Right cardiac atrium (tissue), 5 donors: ENCODE data around the gene ELOA. TPM values are rescaled to one million over a fixed set of nuclear protein-coding genes. Genes with fewer than 3 reads are reported as not detected.
A peak's percentile ranks its signal among the peaks of the same experiment; 100 is the strongest.
"Not testable (repeated sequence)": the region's sequence is repeated elsewhere in the genome, so short reads cannot be mapped to it uniquely, and the experiment has no call there.

Experiments
- ATAC-seq, 2 donors: fragments of 200-7000 bp; cut with Tn5 transposase; one replicate each; pipeline versions ENCODE4 v1.8.0 to v1.9.1; 2020; ENCODE audit warnings: moderate library complexity in 2 of 2, mild to moderate bottlenecking in 1 of 2
- DNase-seq, 3 donors: peaks; one replicate each; pipeline ENCODE4 v3.0.0-alpha.2; 2020
- H3K27ac ChIP-seq: one replicate; pipeline ENCODE4 v1.5.1; 2013; ENCODE audit warnings: mild to moderate bottlenecking, low read length, control low read depth, moderate library complexity
- H3K27me3 ChIP-seq: one replicate; pipeline ENCODE4 v1.6.1; 2013; ENCODE audit not compliant: control insufficient read depth, insufficient read depth
- H3K4me1 ChIP-seq: one replicate; pipeline ENCODE4 v1.6.1; 2013; ENCODE audit warnings: low read length; ENCODE audit not compliant: control insufficient read depth, insufficient read depth
- H3K4me3 ChIP-seq: one replicate; pipeline ENCODE4 v1.5.1; 2013; ENCODE audit warnings: low read length, control low read depth
- H3K9me3 ChIP-seq: one replicate; pipeline ENCODE4 v1.6.1; 2013; ENCODE audit warnings: low read length; ENCODE audit not compliant: control insufficient read depth
- WGBS: extraction: QIAGEN DNeasy Blood & Tissue Kit; methylation state at CpG from one replicate; pipeline ENCODE4 v1.1.7; 2013; 5-methylcytosine and 5-hydroxymethylcytosine counted together
- intact Hi-C, 4 donors: fragments of 100-400 bp; cut with DNase I; formaldehyde crosslinking; loops; one replicate each; pipeline versions ENCODE4 v1.11.0 to v1.14.0; 2022 to 2023
- polyA plus RNA-seq: library from polyadenylated mRNA; stranded (reverse); fragments of 200-250 nt; gene quantifications from one replicate; pipeline ENCODE4 v1.2.3, GENCODE V29; 2013
- total RNA-seq, 4 donors: library from RNA; stranded (reverse); fragmentation: NEBNext Ultra II Directional; extraction: Animal tissue kit (Norgen Biotek cat#: 25700); gene quantifications; one replicate each; pipeline ENCODE4 v1.2.1, GENCODE V29; 2021
- donor health status: healthy with polysubstance abuse.
- donor health status: DM: no; HTN: yes; CAD: no.
- donor health status: DM: no; HTN: no; CAD: no.
- donor health status: DM: no; HTN: yes; CAD: no; lungs with severe emphysema.
- donor health status: DM: yes; HTN: yes; CAD: no.

The ELOA gene
- total and polyA plus RNA-seq, 5 donors, result 11.6 to 31.1 (median 25.7) TPM

DNA sequence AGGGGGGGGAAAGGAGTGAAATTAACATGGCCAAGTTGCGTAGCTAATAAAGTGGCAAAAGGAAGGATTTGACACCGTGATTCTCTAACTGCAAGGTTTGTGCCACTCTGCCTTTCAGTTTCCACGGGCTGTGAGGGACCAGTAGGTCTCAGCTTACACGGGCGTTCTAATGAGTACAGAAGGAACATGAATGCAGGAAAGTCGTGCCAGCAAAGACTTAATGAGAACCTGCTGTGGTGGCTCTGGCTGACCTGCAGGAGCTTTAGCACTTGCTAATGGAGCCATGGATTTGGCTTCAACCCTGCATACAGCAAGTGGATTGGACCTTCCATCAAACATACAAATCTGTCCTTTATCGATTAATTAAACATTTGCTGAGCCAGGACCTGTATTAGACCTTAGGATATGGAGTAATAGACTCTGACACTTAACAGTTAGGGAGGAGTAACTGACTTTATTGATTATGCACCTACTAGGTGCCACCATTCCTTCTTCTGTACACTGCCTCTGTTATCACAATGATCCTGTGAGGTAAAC, 19.8 kb downstream of the ELOA start:
- intact Hi-C loops, result no loop called here
- Histone ChIP-seq H3K9me3 (no peaks in the 10 kb centered on the region), H3K4me1 (no peaks in the 10 kb centered on the region), H3K27me3 (no peaks in the 10 kb centered on the region), H3K4me3 (no peak overlapping the region), H3K27ac (no peak overlapping the region)
- 80% methylated on average over 7 of the region's 7 CpGs for WGBS
- DNase-seq (no peak), ATAC-seq (no peak)

DNA sequence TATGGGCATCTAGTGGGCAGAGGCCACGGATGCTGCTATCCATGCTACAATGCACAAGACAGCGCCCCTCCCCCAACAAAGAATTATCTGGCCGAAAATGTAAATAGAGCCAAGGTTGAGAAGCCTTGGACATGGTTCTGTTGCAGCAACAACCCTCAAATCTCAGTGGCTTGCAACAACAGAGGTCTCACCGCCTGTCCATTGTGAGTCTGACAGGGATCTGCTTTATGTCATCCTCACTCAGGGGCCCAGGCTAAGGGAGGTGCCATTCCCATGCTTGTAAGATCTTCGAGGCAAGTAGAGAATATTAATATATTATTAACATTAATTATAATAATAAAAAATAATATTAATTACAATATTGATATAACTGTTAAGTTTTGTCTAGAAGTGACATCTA, 25.5 kb downstream of the ELOA start:
- no peak for ATAC-seq
- intact Hi-C loops, result no loop called here
- no peak overlapping the region for H3K27ac ChIP-seq

DNA sequence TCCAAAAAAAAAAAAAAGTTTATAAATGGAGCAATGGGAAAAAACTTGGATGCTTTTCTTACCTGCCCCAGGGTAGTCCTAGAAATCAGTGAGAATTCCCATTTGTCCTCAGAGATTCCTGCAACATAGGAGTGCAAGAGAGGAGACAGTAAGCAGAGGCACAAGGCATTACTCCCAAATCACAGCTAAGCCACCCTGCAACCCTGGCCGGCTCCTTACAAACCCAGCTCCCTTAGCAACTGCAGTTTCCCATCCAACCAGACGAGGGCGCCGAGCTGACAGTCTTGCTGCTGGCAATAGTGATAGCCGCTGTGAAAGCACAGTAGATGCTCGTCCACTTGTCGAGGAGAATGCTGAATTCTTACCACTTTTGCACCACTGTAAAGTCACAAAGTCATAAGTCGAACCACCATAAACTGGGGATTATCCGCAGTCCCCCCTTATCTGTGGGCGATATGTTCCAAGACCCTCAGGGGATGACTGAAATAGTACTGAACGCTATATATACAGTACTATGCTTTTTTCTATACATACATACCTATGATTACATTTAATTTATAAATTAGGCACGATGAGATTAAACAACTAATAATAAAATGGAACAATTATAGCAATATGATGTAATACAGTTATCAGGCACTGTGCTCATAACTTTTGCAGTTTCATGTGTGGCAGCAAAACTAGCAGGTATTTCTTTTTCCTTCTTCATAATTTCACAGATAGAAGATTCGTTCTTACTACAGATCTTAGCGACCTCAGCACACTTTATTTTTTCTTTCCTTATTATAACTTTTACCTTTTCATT, 29.0 kb downstream of the ELOA start:
- H3K27ac ChIP-seq, result no peak overlapping the region
- intact Hi-C loops, result loop anchor here in 2 of 4 donors (10.0 kb wide), 1 partner anchor 143 kb away; the partner anchor contains the start of gene CNR2 (in 2 of the 2)
- WGBS, result 14% methylated on average over 14 of the region's 14 CpGs

More for the DNA sequence above, 25.5 kb downstream of the ELOA start:
- Histone ChIP-seq H3K4me3 (no peak overlapping the region), H3K4me1 (no peaks in the 10 kb centered on the region), H3K9me3 (no peaks in the 10 kb centered on the region), H3K27me3 (no peaks in the 10 kb centered on the region)
- 55% methylated on average over 5 of the region's 5 CpGs for WGBS
- no peak for DNase-seq

DNA sequence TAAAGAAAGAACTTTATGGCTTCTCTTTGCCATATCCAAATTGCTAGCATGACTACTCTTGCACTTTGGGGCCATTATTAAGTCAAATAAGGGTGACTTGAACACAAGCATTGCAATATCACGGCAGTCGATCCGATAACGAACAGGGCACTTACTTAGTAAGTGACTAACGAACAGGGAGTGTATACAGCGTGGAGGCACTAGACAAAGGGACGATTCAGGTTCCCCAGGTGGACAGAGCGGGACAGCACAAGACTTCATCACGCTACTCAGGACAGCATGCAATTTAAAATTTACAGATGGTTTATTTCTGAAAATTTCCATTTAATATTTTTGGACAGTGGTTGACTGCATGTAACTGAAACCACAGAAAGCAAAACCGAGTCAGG, 29.6 kb downstream of the ELOA start:
- H3K4me1 ChIP-seq, result no peaks in the 10 kb centered on the region
- H3K4me3 ChIP-seq, result no peak overlapping the region
- ATAC-seq, result no peak
- intact Hi-C loops, result loop anchor here in 2 of 4 donors (10.0 kb wide), 1 partner anchor 142 kb away; the partner anchor contains the start of gene CNR2 (in 2 of the 2)
- no peak overlapping the region for H3K27ac ChIP-seq
- no peaks in the 10 kb centered on the region for H3K27me3 ChIP-seq
- DNase-seq, result no peak
- WGBS, result 87% methylated on average over 10 of the region's 10 CpGs
- no peaks in the 10 kb centered on the region for H3K9me3 ChIP-seq

More for the DNA sequence above, 29.0 kb downstream of the ELOA start:
- DNase-seq, result peak; percentile 86 to 94 (median 93)
- ATAC-seq, result peak; percentile 79 to 91
- Histone ChIP-seq H3K4me3 (no peak overlapping the region), H3K4me1 (no peaks in the 10 kb centered on the region), H3K9me3 (no peaks in the 10 kb centered on the region), H3K27me3 (no peaks in the 10 kb centered on the region)

DNA sequence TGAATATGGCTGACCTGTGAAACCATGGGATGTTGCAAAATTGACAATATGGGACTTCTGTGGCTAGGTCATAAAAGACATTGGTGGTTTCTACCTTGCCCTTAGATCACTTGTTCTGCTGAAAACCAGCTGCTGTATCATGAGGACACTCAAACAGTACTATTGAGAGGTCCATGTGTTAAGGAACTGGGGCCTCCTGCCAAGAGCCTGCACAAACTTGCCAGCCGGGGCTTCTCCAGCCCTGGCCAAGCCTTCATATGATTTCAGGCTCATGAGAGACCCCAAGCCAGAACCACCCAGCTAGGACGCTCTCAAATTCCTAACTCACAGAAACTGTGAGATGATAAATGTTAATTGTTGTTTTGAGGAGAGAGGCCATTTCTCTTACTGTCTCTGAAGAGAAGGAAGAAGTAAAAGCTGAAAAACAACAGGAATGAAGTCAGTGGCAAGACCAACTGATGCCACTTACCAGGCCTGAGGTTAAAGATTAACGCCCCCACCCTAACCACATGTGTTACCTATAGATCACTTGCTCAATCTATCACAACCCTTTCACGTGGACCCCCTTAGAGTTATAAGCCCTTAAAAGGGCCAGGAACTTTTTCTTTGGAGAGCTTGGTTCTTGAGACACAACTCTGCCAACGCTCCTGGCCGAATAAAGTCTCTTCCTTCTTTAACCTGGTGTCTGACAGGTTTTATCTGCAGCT, 31.1 kb downstream of the ELOA start:
- H3K4me3 ChIP-seq, result no peak overlapping the region
- ATAC-seq, result no peak
- peaks cover 3% of the 10 kb centered on the region for H3K4me1 ChIP-seq
- 75% methylated on average over 6 of the region's 6 CpGs for WGBS
- no peaks in the 10 kb centered on the region for H3K9me3 ChIP-seq
- H3K27me3 ChIP-seq, result no peaks in the 10 kb centered on the region
- intact Hi-C loops, result loop anchor here in 2 of 4 donors (10.0 kb wide), 1 partner anchor 140 kb away; the partner anchor contains the start of gene CNR2 (in 2 of the 2)
- no peak overlapping the region for H3K27ac ChIP-seq
- DNase-seq, result no peak

DNA sequence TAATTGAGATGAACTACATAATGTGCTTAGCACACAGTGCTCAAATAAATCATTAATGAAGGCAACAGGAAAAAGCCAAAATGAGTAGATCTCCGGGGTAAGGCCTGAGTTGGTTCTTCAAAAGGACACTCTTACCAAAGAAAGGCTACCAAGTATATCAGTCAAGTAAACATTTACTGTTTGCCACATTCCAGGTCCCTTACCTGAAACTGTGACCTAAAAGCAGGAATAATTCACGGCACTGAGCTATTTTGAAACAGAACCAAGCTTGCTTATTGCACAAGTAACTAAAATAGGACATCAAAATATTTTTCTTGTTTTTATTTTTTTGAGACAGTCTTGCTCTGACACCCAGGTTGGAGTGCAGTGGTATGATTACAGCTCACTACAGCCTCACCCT, 32.9 kb downstream of the ELOA start:
- H3K4me3 ChIP-seq, result no peak overlapping the region
- peaks cover 3% of the 10 kb centered on the region for H3K4me1 ChIP-seq
- no peak for ATAC-seq
- intact Hi-C loops, result loop anchor here in 2 of 4 donors (10.0 kb wide), 1 partner anchor 139 kb away; the partner anchor contains the start of gene CNR2 (in 2 of the 2)
- 90% methylated on average over 2 of the region's 2 CpGs for WGBS
- no peak for DNase-seq
- H3K27me3 ChIP-seq, result no peaks in the 10 kb centered on the region
- no peak overlapping the region for H3K27ac ChIP-seq
- H3K9me3 ChIP-seq, result no peaks in the 10 kb centered on the region

DNA sequence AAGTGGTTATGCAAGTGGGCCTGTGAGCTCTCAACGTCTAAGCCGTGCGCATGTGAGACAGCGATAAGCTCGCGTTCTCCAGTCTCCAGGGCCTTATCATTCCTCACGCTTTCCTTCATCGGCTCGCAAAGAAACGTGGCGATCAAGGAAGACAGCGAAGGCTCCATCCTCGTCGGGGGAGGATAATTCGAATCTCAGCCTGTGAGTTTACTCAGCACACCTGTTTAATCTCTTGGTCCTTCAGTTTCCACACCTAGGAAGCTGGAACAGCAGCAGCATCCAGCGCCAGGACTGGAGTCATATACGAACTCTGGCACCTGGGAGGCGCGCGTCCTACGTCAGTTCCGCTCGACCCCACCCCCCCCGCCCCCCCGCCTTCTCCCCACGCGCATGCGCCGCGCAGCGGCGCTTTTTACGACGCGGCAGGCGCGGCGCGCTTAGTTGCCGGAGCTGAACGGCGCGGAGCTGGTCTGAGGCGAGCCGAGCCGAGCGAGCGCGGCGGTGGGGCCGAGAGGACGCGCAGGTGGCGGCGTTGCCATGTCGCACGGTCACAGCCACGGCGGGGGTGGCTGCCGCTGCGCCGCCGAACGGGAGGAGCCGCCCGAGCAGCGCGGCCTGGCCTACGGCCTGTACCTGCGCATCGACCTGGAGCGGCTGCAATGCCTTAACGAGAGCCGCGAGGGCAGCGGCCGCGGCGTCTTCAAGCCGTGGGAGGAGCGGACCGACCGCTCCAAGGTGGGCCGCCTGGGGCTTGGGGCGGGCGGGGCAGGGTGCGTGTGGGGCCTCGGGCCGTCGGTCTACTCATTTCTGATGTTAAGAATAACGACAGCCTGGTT, 34.9 kb downstream of the ELOA start, which contains the start of gene PITHD1:
TSS of gene PITHD1 (plus strand) at position 440 of the 836 bp plus-strand sequence. CDS start at position 538, 98 bp downstream.
- intact Hi-C loops, result loop anchor here in 2 of 4 donors (10.0 kb wide), 1 partner anchor 137 kb away; the partner anchor contains the start of gene CNR2 (in 2 of the 2)

DNA sequence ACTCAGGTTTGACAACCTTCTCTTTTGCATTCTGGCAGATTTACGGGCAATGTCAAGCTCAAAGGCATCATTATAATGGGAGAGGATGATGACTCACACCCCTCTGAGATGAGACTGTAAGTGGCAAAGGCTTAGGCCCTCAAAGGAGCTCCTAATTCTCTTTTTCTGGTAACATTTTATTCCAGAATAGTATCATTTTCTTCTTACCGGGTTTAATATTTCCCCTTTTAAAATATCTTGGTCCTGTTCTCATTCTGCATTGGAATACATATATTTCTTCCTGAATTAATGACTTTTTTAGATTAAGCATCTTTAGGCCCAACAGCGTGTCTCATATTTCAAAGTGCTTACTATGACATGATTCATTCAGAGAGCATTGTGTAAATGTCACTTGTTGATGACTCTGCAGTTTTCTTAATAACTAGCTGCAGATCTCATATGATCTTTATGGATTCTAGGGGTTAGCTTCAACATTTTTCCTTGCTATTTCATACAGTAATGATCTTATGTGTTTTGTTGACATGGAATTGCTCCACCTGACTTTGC, 36.6 kb downstream of the ELOA start:
- Histone ChIP-seq H3K27ac (no peak overlapping the region), H3K9me3 (no peaks in the 10 kb centered on the region), H3K4me1 (peaks cover 3% of the 10 kb centered on the region), H3K27me3 (no peaks in the 10 kb centered on the region), H3K4me3 (no peak overlapping the region)
- no peak for DNase-seq
- ATAC-seq, result no peak
- WGBS, result 78% methylated on average over 3 of the region's 3 CpGs
- intact Hi-C loops, result loop anchor here in 2 of 4 donors (10.0 kb wide), 1 partner anchor 135 kb away; the partner anchor contains the start of gene CNR2 (in 2 of the 2)

More for the DNA sequence above, 34.9 kb downstream of the ELOA start, which contains the start of gene PITHD1:
- H3K9me3 ChIP-seq, result no peaks in the 10 kb centered on the region
- peak; percentile 88 to 90 for ATAC-seq
- H3K27me3 ChIP-seq, result no peaks in the 10 kb centered on the region
- peak within 1 kb of the TSS; percentile 60 for H3K4me3 ChIP-seq
- peak within 1 kb of the TSS; percentile 91 for H3K27ac ChIP-seq
- peaks cover 3% of the 10 kb centered on the region for H3K4me1 ChIP-seq
- DNase-seq, result peak; percentile 84 to 92 (median 92)
- under 1% methylated on average over 88 of the region's 91 CpGs for WGBS

DNA sequence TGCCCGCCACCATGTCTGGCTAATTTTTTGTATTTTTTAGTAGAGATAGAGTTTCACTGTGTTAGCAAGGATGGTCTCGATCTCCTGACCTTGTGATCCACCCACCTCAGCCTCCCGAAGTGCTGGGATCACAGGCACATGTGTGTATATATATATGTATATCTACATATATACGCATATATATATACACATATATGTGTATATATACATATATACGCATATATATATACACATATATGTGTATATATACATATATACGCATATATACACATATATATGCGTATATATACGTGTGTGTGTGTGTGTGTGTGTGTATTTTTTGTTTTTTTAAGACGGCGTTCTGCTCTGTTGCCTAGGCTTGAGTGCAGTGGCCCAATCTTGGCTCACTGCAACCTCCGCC, 39.9 kb downstream of the ELOA start:
- ATAC-seq, DNase-seq, H3K4me1 ChIP-seq, H3K4me3 ChIP-seq, H3K27me3 ChIP-seq, H3K27ac ChIP-seq, H3K9me3 ChIP-seq, intact Hi-C loops: not testable (repeated sequence)
- 94% methylated on average over 11 of the region's 11 CpGs for WGBS

DNA sequence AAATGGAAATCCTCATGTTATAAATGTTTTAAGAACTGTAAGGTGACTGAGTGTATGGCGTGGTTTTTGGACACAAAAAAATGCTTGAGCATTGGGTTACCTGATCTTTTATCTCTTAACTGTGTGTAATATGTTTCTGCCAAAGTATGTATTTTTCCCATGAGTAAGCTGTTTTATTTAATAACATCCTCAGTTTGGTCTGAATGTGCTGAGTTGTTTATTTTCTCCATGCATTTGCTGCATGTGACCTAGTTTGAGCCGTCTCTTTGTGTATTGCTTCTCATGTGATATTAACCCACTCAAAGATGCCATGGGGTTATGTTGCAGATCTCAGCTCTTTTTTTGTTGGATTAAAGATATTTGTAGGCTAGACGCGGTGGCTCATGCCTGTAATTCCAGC, 41.6 kb downstream of the ELOA start:
- H3K4me3 ChIP-seq, result no peak overlapping the region
- WGBS, result 87% methylated on average over 4 of the region's 4 CpGs
- H3K9me3 ChIP-seq, result no peaks in the 10 kb centered on the region
- H3K27ac ChIP-seq, result no peak overlapping the region
- DNase-seq (no peak), ATAC-seq (no peak)
- intact Hi-C loops, result no loop called here
- H3K4me1 ChIP-seq, result no peaks in the 10 kb centered on the region
- H3K27me3 ChIP-seq, result no peaks in the 10 kb centered on the region
